HG03135 (cell line): ENCODE measurements around the gene DENND5A.

Experiments used
- ATAC-seq: cut with Tn5 transposase; IDR thresholded peaks from one replicate; pipeline ENCODE4 v1.9.1; 2021; ENCODE audit warnings: mild to moderate bottlenecking, moderate library complexity; ENCODE audit not compliant: unreplicated experiment

DENND5A gene

DNA sequence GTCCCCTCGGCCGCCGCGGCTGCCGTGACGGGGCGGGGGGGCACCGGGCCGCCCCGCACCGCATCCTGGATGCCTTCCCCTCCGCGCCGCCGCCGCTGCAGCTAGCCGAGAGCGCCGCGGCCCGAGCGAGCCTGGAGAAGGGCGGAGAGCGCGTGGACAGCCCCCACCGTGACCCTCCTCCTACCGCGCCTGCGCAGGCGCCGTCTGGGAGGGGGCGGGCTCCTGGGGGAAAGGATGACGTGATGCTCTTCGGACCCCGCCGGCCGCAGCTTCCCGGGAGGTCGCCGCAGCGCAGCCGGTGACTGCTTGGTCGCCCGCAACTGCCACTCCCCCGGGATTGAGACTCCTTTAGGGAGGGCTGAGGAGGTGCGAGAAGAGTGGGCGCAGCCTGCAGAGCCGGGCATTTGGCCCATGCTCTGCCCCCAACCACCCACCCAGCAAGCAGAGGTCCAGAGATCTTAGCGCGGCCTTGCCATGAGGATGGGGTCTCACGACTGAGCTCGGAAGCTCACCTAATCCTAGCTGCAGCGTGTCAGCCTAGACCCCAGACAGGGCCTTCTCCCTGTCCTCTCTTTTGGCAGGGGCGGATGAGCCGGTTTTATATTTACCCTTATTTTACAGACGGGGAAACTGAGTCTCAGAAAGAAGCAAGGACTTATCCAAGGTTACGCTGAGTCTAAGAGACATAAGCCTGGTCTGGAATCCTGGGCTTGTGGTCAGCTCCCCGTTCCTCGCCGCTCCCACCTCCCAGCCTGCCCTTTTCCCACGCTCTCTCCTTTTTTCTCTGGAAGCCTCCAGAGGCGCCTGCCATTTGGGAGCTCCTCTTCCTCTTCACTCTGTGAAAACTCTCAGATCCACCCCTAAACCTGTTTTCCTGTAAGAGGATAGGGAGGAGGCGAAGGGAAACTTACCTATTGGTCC lies at the start of gene DENND5A:
Gene DENND5A, minus strand, starts transcription at position 140 of the 921 bp plus-strand sequence. CDS start 281 bp downstream, outside the sequence.
- ATAC-seq = peak; percentile 38

DNA sequence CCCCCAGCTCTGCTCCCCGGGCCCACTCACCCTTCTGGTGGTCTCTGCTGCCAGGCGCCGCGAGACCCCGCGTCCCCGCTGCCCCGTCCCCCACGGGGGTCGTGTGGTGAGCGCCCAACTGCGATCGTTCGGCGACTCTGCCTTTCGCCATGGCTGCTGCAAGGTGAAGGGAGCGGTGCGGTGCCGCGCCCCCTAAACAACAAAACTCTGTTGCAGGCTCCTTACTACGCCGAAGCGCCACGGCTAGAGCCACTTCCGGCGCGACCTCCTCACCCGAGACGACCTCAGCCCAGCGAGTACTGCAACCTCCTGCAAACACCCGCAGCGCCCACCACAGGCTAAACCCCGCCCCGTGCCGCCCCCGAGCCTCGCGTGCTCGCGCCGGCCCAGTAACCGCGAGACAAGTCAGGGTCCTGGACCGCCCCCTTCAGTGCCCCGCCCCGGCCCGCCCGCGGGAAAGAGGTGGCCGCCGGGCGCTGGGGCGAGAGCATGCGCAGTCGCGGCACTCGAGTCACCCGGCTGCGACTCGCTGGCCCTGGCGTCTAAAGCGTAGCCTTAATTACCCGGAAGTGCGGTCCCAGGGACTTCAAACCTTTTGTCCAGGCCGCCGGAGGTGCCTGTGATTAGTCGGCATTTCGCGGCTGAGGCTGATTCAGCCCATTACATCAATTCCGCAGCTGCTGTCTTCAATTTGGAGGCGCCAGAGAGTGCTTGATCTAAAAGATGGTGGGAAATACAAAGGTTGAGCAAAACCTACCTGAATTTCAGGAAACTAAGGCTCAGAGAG lies 49.3 kb upstream of the DENND5A start, which contains the start of gene TMEM41B:
Gene TMEM41B, minus strand, starts transcription at position 303 of the 787 bp plus-strand sequence. Its CDS starts 152 bp downstream, at position 151.
- peak; percentile 96 for ATAC-seq

DNA sequence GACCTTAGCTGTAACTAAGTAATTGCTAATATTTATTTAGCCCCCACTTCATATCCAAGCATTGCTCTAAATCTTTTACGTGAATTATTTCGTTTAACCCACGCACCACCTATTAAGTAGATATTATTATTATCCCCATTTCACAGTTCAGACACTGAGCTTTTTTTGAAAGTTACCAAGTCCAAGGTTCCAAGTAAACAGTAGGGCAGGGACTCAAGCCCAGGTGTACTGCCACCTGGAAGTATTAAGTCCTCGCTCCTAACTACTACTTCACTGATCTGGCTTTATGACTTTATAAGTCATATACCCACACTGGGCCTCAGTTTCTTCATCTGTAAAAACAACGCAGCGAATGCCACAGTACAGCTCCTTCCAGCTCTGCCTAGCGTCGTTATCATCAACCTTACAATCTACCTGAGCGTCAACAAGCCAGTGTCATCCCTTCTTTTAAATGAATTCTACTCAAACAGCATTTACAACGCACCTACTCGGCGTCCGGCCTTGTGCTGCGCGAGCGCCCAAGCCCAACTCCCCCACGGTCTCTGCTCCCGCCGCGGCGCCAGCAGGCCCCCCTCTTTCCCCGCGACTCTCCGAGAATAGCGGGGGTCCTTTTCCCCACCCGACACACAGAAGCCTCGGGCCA lies 48.6 kb upstream of the DENND5A start:
- peak; percentile 25 for ATAC-seq

DNA sequence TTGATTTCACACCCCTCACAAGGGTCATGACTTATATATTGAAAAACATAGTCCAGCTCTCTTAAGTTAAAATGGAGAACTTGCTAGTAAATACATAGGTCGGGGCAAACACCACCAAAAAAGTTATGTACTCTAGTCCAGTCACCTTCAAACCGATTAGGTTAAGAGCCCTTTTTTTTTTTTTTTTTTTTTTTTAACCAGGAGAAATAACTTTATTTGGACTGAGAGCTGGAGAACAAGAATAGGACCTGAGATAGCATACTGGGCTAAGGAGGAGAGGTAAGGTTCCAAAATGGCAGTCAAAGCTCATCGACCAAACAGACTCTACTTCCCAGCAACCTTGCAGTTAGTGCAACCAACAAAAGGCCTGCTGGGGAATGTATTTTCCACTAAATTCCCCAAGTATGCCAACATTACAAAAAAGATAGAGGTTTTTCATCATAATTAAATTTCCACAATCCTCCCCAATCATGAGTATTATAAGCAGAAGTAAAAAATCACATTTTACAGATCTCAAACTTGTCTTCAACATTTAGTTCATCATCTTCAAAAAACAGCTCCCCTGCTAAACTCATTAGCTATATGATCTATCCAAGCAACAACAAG lies 45.4 kb upstream of the DENND5A start:
- ATAC-seq = no peak

DNA sequence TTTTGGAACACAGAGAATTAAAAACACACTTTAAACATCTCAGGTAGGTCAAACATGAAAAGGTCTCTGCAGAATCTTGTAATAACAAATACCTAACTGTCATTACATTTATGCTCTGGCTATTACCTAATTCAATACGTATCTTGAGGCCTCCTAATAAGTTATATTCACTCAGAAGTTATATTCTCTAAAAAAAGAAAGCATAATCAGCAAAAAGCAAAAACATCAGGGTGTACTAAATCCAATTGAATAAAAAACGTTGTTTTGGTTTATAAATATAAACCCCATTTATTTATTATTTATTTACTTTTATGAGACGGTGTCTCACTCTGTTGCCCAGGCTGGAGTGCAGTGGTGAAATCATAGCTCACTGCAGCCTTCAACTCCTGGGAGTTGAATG lies 39.0 kb upstream of the DENND5A start:
- no peak for ATAC-seq

DNA sequence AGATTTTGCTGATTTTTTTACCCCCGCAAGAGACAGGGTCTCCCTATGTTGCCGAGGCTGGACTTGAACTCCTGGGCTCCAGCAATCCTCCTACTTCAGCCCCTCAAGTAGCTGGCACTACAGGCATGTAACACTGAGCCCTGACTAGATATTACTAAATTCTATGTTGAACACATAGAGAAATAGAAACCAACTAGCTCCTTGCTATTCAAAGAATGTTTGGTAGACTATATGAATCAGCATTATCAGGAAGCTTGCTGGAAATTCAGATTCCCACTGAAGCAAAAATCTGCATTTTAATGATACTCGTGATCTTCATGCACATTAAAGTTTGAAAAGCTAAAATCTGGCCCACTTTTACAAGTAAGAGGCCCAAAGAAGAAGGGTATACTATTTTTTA lies 37.3 kb upstream of the DENND5A start:
- ATAC-seq = no peak

DNA sequence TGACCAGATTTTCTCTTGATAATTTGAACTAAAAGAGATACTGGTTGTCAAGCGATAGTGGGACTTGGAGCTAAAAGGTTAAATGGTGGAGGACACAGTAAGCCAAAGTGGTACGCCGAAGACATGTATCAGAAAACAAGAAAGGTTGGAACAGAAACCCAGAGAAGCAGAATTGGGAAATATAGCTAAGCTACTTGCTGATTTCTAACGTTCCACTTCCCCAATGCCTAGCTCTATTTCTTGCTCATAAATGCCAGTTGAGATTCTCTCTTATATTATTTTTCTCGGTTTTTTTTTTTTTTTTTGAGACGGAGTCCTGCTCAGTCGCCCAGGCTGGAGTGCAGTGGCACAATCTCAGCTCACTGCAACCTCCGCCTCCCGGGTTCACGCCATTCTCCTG lies 36.6 kb upstream of the DENND5A start:
- ATAC-seq = no peak

DNA sequence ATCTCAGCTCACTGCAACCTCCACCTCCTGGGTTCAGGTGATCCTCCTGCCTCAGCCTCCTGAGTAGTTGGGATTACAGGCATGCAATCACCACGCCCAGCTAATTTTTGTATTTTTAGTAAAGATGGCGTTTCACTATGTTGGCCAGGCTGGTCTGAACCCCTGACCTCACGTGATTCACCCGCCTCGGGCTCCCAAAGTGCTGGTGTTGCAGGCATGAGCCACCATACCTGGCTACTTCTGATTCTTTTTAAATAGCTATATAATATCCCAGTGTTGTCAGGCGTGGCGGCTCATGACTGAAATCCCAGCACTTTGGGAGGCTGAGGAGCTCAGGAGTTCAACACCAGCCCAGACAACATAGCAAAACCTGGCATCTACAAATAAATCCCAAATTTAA lies 28.5 kb upstream of the DENND5A start:
- no peak for ATAC-seq

DNA sequence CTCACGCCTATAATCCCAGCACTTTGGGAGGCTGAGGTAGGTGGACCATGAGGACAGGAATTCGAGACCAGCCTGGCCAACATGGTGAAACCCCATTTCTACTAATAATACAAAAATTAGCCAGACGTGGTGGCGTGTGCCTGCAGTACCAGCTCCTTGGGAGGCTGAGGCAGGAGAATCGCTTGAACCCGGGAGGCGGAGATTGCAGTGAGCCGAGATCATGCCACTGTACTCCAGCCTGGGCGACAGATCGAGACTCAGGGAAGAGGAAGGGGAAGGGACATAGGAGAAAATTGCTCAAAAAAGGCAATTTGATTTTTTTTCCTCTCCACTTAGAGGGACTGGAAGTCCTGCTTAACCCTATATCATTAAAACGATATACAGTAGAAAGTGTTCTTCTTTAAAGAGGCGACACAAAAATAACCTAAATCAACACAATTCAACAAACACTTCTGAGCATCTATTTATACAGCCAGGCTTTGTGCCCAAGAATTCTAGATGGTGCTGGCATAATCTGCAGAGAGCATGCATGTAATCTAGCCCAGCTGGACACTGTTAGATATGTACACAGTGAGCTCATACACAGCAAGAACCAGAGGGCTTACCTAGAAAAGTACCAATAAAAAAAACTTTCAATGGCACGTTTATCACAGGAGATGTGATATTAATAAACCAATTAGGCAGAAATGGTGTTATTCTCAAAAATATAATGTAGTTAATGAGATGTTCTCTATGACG lies 20.9 kb upstream of the DENND5A start:
- no peak for ATAC-seq

DNA sequence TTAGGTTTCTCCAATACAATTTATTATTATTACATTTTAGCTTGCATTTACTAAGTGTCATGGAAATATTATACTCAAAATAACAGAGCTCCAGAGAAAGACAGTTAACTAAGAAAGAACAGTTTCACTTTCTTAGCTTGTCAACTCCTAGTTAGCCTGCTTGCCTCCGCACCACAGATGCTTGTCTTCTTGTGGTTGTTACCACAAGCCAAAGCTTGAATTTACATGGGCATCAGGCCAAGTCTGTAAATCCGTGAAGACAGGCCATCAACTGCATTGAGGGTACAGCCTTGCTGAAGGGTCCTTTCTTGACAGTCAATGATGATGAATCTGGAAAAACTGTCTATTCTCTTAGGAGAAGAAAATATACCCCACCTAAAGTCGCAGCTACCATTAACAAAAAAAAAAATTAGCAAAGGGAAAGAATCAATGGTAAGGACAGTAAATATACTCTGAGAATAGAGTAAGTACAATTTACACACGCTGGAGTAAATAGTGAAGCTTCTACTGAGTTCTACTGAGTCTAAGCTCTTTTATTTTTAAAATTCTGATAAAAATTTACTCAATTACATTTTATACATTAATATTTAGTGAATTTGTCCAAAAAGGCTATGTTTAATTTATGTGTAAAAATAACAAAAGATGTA lies 15.6 kb upstream of the DENND5A start:
- ATAC-seq = peak; percentile 91

DNA sequence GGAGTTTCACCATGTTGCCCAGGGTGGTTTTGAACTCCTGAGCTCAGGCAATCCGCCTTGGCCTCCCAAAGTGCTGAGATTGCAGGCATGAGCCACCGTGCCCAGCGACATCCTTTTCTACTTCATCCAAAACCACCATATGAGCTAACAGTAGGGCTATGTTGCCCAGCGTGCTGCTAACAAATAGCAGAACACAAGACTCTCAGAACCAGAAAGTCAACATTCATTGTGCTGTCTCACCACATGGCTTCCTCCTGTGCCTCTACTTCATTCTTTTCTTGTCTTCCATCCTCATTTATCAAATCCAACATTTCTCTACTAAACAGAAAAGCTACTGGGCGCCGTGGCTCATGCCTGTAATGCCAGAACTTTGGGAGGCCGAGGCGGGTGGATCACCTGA lies 12.0 kb upstream of the DENND5A start:
- no peak for ATAC-seq

DNA sequence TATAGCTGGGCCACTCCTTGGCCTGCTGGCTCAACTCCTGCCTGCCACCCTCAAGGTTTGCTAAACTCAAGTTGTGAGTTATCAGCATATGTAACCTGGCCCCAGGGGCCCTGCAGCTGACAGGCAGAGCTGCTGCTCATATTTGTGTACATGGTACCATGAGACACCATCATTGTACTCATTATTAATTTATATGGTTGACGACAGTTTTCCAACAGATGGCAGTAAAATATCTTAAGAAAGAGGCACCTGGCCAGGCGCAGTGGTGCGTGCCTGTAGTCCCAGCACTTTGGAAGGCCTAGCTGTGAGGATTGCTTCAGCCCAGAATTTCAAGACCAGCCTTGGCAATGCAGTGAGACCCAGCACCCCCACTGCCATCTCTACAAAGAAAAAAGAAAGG lies 11.4 kb upstream of the DENND5A start:
- no peak for ATAC-seq

DNA sequence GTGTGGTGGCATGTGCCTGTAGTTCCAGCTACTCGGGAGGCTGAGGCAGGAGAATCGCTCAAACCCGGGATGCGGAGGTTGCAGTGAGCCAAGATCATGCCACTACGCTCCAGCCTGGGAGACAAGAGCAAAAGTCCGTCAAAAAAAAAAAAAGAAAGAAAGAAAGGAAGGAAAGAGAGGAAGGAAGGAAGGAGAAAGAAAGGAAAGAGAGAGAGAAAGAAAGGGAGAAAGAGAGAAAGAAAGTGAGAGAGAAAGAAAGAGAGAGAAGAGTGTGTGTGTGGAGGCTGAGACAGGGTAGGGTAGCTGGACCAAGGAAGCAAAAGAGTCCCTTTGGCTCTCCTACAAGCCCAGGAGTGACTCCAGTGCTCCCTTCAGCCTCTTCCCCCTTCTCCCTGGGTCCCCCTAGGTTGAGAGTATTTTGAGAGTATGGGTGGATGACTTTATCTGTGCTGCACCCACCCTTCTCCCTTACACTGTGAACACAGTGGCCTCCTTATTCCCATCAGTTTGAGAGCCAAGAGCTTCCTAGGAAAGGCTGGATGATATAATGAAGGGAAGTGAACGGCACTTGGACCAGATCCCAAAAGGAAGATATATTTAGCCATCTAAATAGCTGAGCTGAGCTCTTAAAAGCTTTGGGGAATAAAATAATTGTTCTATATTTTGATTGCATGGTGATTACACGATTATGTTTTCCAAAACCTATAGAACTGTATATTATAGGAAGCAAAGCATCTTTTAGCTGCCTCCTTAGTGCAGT lies 9.5 kb upstream of the DENND5A start:
- ATAC-seq = no peak

DNA sequence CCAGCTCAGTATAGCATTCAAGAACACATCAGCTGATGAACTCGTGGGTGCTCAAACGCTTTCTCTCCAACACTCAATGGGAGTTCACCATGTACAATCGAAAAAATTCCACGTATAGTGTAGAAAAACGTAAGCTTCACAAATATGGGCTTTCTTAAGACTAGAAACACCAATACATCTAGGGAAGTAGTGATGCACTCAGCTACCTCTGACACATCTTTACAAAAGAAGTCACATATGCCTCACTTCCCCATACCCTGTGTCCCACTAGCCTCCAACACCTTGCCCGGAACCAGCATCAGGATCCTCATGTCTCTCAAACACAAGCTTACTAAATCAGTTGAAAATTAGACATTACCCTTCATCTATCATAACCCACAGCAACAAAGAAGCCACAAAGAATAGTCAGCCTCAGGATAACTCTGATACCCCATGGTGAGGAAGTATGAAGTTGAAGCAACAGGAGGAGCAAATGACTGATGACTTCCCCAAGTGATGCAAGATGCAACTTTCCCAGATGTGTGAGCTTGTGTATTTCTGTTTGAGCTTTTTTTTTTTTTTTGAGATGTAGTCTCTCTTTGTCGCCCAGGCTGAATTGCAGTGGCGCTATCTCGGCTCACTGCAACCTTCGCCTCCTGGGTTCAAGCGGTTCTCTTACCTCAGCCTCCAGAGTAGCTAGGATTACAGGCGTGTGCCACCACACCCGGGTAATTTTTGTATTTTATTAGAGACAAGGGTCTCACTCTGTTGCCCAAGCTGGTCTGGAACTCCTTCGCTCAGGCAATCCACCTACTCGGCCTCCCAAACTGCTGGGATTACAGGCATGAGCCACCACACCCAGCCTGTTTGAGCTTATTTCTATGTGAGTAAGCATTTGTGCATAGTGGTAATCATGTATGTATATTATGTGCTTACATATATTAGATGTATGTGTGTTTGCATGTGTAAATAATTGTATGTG lies 8.5 kb upstream of the DENND5A start:
- no peak for ATAC-seq

DNA sequence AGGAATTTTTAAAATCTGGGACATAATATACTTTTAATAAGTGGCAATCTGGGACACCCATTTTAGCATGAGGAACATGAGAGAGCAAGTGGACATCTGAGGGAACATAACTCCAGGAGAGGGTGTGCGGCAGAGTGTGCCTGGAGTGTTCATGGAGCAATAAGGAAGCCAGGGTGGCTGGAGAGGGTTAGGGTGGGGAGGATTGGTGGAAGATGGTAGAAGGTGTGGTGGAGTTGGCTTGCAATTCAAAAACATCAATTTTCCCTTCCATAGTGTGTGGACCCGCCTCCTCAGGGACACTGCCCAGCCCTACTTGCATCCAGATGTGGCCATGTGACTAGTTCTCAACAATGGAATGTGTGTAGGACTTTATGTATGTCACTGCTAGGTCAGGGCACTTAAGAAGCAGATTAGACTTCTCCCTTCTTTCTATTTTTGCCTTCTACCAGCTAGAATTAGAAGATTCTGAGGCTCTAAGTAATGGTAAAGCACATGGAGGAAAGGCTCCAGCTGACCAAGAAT lies 4.4 kb upstream of the DENND5A start:
- ATAC-seq = no peak

DNA sequence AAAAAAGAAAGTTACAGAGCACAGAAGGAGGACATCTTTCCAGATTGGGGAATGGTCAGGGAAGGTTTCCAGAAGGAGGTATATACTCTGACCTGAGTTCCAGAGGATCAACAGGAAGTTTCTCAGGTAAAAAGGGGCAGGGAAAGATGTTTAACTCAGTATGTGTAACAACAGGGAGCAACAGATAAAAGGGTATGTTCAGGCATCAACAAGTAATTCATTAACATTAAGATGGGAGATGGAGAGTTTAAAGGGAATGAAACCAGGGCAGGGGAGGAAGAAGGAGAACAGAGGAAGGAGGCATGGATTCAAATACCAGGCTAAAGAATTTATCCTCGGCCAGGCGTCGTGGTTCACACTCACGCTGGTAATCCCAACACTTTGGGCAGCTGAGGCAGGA lies 2.5 kb upstream of the DENND5A start:
- ATAC-seq = no peak

DNA sequence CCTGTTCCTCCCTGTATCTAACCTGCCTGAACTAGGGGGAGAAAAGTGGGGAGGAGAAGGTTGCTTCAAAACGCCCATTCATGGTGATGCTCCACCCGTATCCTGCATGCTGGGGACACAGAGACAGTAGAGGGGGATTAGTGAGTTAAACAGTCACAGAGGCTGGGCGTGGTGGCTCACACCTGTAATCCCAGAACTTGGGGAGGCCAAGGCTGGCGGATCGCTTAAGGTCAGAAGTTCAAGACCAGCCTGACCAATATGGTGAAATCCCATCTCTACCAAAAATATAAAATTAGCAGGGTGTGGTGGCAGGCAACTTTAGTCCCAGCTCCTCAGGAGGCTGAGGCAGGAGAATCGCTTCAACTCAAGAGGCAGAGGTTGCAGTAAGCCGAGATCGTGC lies 1.8 kb upstream of the DENND5A start:
- no peak for ATAC-seq
